Measurements from ENCODE around the gene SNCAIP. TPM values are rescaled to one million over a fixed set of nuclear protein-coding genes. Genes with fewer than 3 reads are reported as not detected.

The SNCAIP gene
- polyA plus RNA-seq, 1 experiment: 1.5 TPM

DNA sequence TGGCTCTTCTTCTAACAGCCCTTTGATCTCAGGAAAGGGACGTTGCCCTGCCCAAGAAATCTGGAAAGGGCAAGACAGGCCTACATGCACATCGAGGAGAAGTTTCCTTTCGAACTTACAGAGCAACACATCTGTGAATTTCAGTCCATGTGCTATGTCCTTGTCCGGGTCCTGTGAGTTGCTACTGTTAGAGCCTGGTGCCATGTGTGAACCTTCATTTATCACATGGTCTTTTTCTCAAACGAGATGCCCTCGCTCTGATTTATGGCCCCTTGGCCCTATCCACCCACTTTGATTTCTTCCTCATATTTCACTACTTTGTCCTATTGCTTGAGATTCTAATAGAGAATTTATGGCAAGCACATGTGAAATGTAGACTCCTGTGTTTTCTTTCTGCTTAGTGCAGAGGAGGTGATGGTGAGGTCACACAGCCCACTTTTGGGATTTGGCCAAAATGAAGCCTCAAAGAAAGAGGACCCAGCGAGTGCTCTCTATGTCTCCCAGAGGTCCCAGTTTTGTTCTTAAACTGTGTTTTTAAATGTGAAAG, 153.1 kb downstream of the SNCAIP start:
- Histone ChIP-seq H3K4me3 (ENCODE audit: low read depth, low read length) (no peak overlapping the region), H3K36me3 (ENCODE audit: control insufficient read depth, insufficient read depth, low read length) (no peaks in the 10 kb centered on the region), H3K27me3 (ENCODE audit: control insufficient read depth, insufficient read depth, low read length) (no peaks in the 10 kb centered on the region)
- DNase-seq (ENCODE audit: low read depth): no peak
- CTCF ChIA-PET: no interaction called here
- POLR2A ChIA-PET: no interaction called here
- TF ChIP-seq, protein P1, sequence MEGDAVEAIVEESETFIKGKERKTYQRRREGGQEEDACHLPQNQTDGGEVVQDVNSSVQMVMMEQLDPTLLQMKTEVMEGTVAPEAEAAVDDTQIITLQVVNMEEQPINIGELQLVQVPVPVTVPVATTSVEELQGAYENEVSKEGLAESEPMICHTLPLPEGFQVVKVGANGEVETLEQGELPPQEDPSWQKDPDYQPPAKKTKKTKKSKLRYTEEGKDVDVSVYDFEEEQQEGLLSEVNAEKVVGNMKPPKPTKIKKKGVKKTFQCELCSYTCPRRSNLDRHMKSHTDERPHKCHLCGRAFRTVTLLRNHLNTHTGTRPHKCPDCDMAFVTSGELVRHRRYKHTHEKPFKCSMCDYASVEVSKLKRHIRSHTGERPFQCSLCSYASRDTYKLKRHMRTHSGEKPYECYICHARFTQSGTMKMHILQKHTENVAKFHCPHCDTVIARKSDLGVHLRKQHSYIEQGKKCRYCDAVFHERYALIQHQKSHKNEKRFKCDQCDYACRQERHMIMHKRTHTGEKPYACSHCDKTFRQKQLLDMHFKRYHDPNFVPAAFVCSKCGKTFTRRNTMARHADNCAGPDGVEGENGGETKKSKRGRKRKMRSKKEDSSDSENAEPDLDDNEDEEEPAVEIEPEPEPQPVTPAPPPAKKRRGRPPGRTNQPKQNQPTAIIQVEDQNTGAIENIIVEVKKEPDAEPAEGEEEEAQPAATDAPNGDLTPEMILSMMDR (IDR thresholded peaks at IDR 0.05; ENCODE audit: insufficient read depth, low read depth, low read length): no peak

DNA sequence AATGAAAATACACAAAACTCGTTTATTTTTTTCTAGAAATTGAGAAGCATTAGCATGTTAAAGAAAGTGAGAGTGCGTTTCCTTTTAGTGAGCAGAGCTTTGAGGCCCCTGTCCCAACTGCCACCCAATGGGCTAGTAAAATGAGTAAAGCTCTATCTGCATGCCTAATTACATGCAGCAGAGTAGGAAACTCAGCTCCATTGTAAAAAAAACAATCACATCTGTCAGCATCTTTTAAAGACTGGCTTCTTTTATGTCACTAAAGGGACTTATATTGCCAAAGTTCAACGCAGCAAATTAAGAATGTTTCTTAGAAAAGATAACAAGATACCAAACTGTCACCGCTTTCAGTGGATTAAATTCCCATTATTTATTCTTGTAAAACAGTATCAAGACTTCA, 154.0 kb downstream of the SNCAIP start:
- no peaks in the 10 kb centered on the region for H3K27me3 ChIP-seq (ENCODE audit: control insufficient read depth, insufficient read depth, low read length)
- POLR2A ChIA-PET: no interaction called here
- CTCF ChIA-PET: no interaction called here
- TF ChIP-seq, protein P1 (IDR thresholded peaks at IDR 0.05; ENCODE audit: insufficient read depth, low read depth, low read length): no peak
- no peak for DNase-seq (ENCODE audit: low read depth)
- no peak overlapping the region for H3K4me3 ChIP-seq (ENCODE audit: low read depth, low read length)
- no peaks in the 10 kb centered on the region for H3K36me3 ChIP-seq (ENCODE audit: control insufficient read depth, insufficient read depth, low read length)

DNA sequence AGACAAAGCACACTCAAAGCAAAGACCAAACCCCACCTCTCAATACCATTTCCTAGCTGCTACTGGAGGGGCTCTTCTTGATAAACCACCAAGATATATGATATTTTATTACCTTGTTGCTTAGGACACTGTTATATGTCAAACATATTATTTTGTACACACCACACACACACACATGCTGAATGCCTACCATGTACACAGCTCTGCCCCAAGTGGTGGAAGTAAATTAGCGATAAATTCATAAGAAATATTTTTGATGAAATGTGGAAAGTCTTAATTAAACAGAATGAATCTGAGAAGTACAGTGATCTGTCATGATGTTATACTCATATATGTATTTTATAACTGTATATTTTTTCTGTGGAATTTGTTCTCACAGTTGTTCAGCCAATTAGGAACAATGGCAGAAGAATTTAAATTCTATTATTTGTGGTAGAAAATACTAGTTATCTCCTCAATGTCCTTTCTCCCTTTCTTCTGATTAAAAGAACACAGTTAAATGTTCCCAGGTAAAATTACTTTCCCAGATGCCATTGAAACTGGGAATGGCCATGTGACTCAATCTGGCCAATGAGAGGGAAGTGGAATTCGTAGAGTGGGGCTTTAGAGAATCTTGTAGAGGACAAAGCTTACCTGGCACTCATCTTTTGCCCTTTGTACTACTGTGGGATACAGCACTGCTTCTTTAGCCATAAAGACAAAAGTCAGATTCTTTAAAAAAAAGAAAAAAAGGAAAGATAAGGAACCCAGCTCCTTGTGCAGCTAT, 156.5 kb downstream of the SNCAIP start:
- DNase-seq (ENCODE audit: low read depth): no peak
- TF ChIP-seq, protein P1 (IDR thresholded peaks at IDR 0.05; ENCODE audit: insufficient read depth, low read depth, low read length): no peak
- H3K4me3 ChIP-seq (ENCODE audit: low read depth, low read length): no peak overlapping the region
- no peaks in the 10 kb centered on the region; the same call in 1 of the 2 replicates for H3K27me3 ChIP-seq (ENCODE audit: control insufficient read depth, insufficient read depth, low read length)
- H3K36me3 ChIP-seq (ENCODE audit: control insufficient read depth, insufficient read depth, low read length): no peaks in the 10 kb centered on the region
- ChIA-PET CTCF (interaction anchor here (1.5 kb wide), 2 partner anchors 10 to 29 kb away, joined by 3 read pairs; no protein-coding TSS in a partner anchor), POLR2A (no interaction called here)

DNA sequence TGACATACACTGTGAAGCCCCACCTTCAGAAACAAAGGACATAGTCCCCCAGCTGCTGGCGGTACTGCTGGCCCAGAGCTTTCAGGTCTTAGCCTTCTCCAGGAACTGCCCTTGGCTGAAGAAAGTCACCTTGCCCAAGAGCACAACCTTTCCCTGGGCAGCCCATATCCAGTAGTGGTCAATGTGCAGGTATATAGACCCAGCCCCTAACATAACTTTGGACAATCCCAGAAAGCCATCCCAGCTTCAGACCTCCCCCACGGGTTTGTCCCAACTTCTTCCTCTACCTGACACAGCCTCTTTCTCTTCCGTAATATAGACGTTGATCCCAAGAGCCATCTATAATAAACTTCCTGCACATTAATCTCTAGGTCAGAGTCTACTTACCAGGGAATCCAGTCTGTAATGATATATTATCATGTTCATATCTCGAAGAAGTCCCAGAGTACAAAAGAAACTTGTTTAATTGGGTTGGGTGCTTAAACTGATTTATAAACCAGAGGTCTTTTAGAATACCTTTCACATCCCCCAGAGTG, 157.4 kb downstream of the SNCAIP start:
- no peaks in the 10 kb centered on the region for H3K36me3 ChIP-seq (ENCODE audit: control insufficient read depth, insufficient read depth, low read length)
- no peaks in the 10 kb centered on the region; the same call in 1 of the 2 replicates for H3K27me3 ChIP-seq (ENCODE audit: control insufficient read depth, insufficient read depth, low read length)
- no peak overlapping the region for H3K4me3 ChIP-seq (ENCODE audit: low read depth, low read length)
- CTCF ChIA-PET: interaction anchor here (1.5 kb wide), 1 partner anchor 11 kb away, joined by 3 read pairs; no protein-coding TSS in a partner anchor
- TF ChIP-seq, protein P1 (IDR thresholded peaks at IDR 0.05; ENCODE audit: insufficient read depth, low read depth, low read length): no peak
- DNase-seq (ENCODE audit: low read depth): no peak
- POLR2A ChIA-PET: no interaction called here

DNA sequence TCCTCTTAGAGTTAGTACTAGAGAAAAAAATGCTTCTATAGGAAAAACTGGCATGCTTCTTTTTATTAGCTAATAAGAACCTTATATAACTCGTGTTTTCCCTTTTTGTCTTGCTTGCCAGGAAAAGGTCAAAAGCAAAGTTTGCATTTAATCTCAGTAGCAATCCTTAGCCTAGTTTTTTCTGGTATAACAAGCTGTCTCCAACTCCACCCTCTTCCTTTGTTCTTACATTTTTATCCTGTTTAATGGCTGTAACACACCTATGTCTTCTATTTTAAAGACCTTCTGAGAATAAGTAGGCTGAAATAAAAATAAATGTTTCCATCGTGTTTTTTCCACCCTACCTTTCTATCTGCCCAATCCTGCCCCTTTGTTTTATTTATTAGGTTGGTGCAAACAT, 158.3 kb downstream of the SNCAIP start:
- DNase-seq (ENCODE audit: low read depth): no peak
- TF ChIP-seq, protein P1 (IDR thresholded peaks at IDR 0.05; ENCODE audit: insufficient read depth, low read depth, low read length): no peak
- POLR2A ChIA-PET: no interaction called here
- Histone ChIP-seq H3K27me3 (ENCODE audit: control insufficient read depth, insufficient read depth, low read length) (no peaks in the 10 kb centered on the region; the same call in 1 of the 2 replicates), H3K36me3 (ENCODE audit: control insufficient read depth, insufficient read depth, low read length) (no peaks in the 10 kb centered on the region), H3K4me3 (ENCODE audit: low read depth, low read length) (no peak overlapping the region)
- CTCF ChIA-PET: no interaction called here

All from BJ (cell line).